ENCODE data around the gene MAP4K3.
"Not testable (repeated sequence)": the region's sequence is repeated elsewhere in the genome, so short reads cannot be mapped to it uniquely, and the experiment has no call there.

MAP4K3 gene

DNA sequence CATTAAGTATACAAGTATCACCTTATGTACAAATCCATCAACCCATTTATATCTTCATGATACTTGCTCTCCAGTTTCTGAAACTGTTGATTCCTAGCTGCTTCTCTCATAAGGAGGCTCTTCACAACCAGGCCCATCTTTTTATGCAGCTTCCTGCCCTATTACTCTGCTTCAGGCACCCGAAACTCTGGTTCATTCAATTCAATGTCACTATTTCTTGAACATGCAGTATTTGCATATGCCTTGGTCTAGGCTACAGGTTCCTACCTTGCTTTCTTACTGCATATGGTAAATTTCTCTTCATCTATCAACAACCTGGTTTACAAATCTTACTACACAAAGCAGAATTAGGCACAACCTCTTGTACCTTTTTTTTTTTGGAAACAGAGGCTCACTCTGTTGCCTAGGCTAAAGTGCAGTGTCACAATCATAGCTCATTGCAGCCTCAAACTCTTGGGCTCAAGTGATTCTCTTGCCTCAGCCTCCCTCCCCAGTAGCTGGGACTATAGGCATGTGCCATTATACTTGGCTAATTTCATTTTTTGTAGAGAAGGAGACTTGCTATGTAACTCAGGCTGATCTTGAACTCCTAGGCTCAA lies 190.6 kb downstream of the MAP4K3 start:
- Histone ChIP-seq H3K27ac (replicated peaks) (no peak overlapping the region), H3K27me3 (ENCODE audit: insufficient read depth, poor library complexity, severe bottlenecking) (no peaks in the 10 kb centered on the region), H3K4me3 (replicated peaks; ENCODE audit: insufficient read depth, low read length) (no peak overlapping the region)
- DNase-seq (ENCODE audit: low read depth in 1 of 2, low spot score in 1 of 2) = no peak
- no peak for TF ChIP-seq GABPA (IDR thresholded peaks at IDR 0.05; ENCODE audit: low read depth)

DNA sequence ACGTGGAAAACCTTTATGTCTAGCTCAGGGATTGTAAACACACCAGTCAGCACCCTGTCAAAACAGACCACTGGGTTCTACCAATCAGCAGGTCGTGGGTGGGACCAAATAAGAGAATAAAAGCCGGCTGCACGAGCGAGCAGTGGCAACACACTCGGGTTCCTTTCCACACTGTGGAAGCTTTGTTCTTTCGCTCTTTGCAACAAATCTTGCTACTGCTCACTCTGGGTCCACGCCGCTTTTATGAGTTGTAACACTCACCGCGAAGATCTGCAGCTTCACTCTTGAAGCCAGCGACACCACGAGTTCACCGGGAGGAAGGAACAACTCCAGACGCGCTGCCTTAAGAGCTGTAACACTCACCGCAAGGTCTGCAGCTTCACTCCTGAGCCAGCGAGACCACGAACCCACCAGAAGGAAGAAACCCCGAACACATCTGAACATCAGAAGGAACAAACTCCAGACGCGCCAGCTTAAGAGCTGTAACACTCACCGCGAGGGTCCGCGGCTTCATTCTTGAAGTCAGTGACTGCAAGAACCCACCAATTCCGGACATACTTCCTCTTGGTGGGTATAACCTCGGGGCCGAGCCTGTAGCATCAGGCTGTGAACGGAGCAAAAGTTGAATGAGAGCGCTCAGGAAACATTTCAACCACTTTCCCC lies 192.0 kb downstream of the MAP4K3 start:
- Histone ChIP-seq H3K27ac (replicated peaks) (peak overlapping the region; percentile 41), H3K4me3 (replicated peaks; ENCODE audit: insufficient read depth, low read length) (peak overlapping the region; percentile 45)
- H3K27me3 ChIP-seq (ENCODE audit: insufficient read depth, poor library complexity, severe bottlenecking) = not testable (repeated sequence)
- DNase-seq (ENCODE audit: low read depth in 1 of 2, low spot score in 1 of 2) = peak in 1 of 2 experiments; percentile 73
- TF ChIP-seq POLR2AphosphoS5 (IDR thresholded peaks at IDR 0.05; ENCODE audit: low read depth) = peak; percentile 92

DNA sequence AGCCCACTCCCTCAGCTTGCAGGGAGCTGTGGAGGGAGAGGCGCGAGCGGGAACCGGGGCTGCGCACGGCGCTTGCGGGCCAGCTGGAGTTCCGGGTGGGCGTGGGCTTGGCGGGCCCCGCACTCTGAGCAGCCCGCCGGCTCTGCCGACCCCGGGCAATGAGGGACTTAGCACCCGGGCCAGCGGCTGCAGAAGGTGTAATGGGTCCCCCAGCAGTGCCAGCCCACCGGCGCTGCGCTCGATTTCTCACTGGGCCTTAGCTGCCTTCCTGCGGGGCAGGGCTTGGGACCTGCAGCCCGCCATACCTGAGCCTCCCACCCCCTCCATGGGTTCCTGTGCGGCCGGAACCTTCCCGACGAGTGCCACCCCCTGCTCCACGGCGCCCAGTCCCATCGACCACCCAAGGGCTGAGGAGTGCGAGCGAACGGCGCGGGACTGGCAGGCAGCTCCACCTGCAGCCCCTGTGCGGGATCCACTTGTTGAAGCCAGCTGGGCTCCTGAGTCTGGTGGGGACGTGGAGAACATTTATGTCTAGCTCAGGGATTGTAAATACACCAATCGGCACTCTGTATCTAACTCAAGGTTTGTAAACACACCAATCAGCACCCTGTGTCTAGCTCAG lies 192.7 kb downstream of the MAP4K3 start:
- H3K27ac ChIP-seq (replicated peaks) = peak overlapping the region; percentile 46
- not testable (repeated sequence) for DNase-seq (ENCODE audit: low read depth in 1 of 2, low spot score in 1 of 2)

DNA sequence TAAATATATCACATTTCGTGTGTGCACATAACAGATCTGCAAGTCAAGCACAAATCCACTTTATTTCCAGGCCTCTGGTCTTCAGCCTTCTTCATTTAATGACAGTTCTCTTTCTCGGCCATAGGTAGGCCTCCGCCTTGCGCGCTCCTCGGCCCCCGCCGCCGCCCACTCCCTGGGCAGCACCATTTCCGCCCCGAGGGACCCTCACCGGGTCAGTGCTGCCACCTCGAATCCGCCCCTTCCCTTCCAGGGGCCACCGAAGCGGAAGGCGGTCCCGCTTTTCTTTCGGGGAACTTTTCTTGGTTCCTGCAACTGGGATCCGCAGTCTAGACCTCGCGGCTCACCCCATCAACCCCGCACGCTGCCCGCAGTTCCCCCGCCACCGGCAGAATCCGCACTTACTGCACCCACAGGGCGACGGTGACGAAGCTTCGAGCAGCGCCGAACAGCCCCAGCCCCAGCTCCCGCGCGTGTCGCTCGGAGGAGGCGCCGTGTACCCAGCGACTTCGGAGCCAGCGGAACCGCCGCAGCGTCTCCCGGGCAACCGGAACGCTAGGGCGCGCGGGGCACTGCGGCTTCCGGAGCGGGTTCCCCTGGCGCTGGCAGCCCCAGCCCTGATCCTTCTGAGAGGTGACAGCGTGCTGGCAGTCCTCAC lies 193.5 kb downstream of the MAP4K3 start, which contains the start of gene CDKL4:
CDKL4 (minus strand) TSS at position 502 of the 655 bp plus-strand sequence.
- Histone ChIP-seq H3K27ac (replicated peaks) (peak within 1 kb of the TSS; percentile 46), H3K4me3 (replicated peaks; ENCODE audit: insufficient read depth, low read length) (peak within 1 kb of the TSS; percentile 45)
- peak; percentile 22 to 49 for DNase-seq (ENCODE audit: low read depth in 1 of 2, low spot score in 1 of 2)

More for the DNA sequence above, 192.7 kb downstream of the MAP4K3 start:
- H3K27me3 ChIP-seq (ENCODE audit: insufficient read depth, poor library complexity, severe bottlenecking) = not testable (repeated sequence)
- peak overlapping the region; percentile 44 for H3K4me3 ChIP-seq (replicated peaks; ENCODE audit: insufficient read depth, low read length)

DNA sequence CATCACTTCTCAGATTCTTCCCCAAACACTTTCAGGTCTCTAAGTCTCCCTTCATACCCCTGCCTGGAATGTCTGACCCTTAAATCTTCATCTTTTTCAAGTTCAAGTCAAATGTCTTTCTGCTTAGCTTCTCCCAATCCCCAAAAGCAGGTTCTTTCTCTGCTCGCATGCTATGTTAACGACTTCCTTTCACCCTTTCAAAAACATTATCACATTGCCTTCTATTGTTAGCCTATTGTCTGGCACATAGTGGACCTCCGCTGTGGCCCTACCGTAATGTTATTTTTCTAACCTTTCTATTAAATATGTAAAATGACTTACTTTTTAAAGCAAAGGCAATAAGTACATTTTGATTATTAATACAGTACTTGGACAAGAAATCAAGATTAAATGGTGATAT lies 195.5 kb downstream of the MAP4K3 start:
- no peak overlapping the region for H3K4me3 ChIP-seq (replicated peaks; ENCODE audit: insufficient read depth, low read length)
- no peak for DNase-seq (ENCODE audit: low read depth in 1 of 2, low spot score in 1 of 2)
- H3K27ac ChIP-seq (replicated peaks) = no peak overlapping the region
- no peaks in the 10 kb centered on the region for H3K27me3 ChIP-seq (ENCODE audit: insufficient read depth, poor library complexity, severe bottlenecking)
- no peak for TF ChIP-seq GABPA (IDR thresholded peaks at IDR 0.05; ENCODE audit: low read depth)
- TF ChIP-seq POLR2AphosphoS5 (IDR thresholded peaks at IDR 0.05; ENCODE audit: low read depth) = no peak
- TF ChIP-seq, protein P1, sequence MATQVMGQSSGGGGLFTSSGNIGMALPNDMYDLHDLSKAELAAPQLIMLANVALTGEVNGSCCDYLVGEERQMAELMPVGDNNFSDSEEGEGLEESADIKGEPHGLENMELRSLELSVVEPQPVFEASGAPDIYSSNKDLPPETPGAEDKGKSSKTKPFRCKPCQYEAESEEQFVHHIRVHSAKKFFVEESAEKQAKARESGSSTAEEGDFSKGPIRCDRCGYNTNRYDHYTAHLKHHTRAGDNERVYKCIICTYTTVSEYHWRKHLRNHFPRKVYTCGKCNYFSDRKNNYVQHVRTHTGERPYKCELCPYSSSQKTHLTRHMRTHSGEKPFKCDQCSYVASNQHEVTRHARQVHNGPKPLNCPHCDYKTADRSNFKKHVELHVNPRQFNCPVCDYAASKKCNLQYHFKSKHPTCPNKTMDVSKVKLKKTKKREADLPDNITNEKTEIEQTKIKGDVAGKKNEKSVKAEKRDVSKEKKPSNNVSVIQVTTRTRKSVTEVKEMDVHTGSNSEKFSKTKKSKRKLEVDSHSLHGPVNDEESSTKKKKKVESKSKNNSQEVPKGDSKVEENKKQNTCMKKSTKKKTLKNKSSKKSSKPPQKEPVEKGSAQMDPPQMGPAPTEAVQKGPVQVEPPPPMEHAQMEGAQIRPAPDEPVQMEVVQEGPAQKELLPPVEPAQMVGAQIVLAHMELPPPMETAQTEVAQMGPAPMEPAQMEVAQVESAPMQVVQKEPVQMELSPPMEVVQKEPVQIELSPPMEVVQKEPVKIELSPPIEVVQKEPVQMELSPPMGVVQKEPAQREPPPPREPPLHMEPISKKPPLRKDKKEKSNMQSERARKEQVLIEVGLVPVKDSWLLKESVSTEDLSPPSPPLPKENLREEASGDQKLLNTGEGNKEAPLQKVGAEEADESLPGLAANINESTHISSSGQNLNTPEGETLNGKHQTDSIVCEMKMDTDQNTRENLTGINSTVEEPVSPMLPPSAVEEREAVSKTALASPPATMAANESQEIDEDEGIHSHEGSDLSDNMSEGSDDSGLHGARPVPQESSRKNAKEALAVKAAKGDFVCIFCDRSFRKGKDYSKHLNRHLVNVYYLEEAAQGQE (IDR thresholded peaks at IDR 0.05; ENCODE audit: insufficient replicate concordance, low read depth) = no peak
- TF ChIP-seq, protein P2, sequence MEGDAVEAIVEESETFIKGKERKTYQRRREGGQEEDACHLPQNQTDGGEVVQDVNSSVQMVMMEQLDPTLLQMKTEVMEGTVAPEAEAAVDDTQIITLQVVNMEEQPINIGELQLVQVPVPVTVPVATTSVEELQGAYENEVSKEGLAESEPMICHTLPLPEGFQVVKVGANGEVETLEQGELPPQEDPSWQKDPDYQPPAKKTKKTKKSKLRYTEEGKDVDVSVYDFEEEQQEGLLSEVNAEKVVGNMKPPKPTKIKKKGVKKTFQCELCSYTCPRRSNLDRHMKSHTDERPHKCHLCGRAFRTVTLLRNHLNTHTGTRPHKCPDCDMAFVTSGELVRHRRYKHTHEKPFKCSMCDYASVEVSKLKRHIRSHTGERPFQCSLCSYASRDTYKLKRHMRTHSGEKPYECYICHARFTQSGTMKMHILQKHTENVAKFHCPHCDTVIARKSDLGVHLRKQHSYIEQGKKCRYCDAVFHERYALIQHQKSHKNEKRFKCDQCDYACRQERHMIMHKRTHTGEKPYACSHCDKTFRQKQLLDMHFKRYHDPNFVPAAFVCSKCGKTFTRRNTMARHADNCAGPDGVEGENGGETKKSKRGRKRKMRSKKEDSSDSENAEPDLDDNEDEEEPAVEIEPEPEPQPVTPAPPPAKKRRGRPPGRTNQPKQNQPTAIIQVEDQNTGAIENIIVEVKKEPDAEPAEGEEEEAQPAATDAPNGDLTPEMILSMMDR (IDR thresholded peaks at IDR 0.05; ENCODE audit: insufficient read depth, low read length) = no peak
- TF ChIP-seq SPI1 (IDR thresholded peaks at IDR 0.05; ENCODE audit: borderline replicate concordance, low read depth) = no peak

More for the DNA sequence above, 193.5 kb downstream of the MAP4K3 start, which contains the start of gene CDKL4:
- H3K27me3 ChIP-seq (ENCODE audit: insufficient read depth, poor library complexity, severe bottlenecking) = no peaks in the 10 kb centered on the region
- TF ChIP-seq, protein P2 (IDR thresholded peaks at IDR 0.05; ENCODE audit: insufficient read depth, low read length) = no peak
- TF ChIP-seq GABPA (IDR thresholded peaks at IDR 0.05; ENCODE audit: low read depth) (no peak), POLR2AphosphoS5 (IDR thresholded peaks at IDR 0.05; ENCODE audit: low read depth) (no peak), SPI1 (IDR thresholded peaks at IDR 0.05; ENCODE audit: borderline replicate concordance, low read depth) (no peak)
- TF ChIP-seq, protein P1 (IDR thresholded peaks at IDR 0.05; ENCODE audit: insufficient replicate concordance, low read depth) = no peak

Measured in HL-60 (cell line).